ENCODE measurements around the gene CCDC91.

CCDC91 gene

GRCh38 chr12:28506271-28506670, 316.0 kb downstream of the CCDC91 start:
- TF ChIP-seq, protein P1, sequence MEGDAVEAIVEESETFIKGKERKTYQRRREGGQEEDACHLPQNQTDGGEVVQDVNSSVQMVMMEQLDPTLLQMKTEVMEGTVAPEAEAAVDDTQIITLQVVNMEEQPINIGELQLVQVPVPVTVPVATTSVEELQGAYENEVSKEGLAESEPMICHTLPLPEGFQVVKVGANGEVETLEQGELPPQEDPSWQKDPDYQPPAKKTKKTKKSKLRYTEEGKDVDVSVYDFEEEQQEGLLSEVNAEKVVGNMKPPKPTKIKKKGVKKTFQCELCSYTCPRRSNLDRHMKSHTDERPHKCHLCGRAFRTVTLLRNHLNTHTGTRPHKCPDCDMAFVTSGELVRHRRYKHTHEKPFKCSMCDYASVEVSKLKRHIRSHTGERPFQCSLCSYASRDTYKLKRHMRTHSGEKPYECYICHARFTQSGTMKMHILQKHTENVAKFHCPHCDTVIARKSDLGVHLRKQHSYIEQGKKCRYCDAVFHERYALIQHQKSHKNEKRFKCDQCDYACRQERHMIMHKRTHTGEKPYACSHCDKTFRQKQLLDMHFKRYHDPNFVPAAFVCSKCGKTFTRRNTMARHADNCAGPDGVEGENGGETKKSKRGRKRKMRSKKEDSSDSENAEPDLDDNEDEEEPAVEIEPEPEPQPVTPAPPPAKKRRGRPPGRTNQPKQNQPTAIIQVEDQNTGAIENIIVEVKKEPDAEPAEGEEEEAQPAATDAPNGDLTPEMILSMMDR (IDR thresholded peaks at IDR 0.05; ENCODE audit: borderline replicate concordance, insufficient read depth, low read depth, low read length) = no peak
- H3K4me3 ChIP-seq (ENCODE audit: low read depth, low read length) = no peak overlapping the region

GRCh38 chr12:28507033-28507432, 316.8 kb downstream of the CCDC91 start:
- no peak overlapping the region for H3K4me3 ChIP-seq (ENCODE audit: low read depth, low read length)
- TF ChIP-seq, protein P1 (IDR thresholded peaks at IDR 0.05; ENCODE audit: borderline replicate concordance, insufficient read depth, low read depth, low read length) = no peak

GRCh38 chr12:28507867-28508266, 317.6 kb downstream of the CCDC91 start:
- TF ChIP-seq, protein P1 (IDR thresholded peaks at IDR 0.05; ENCODE audit: borderline replicate concordance, insufficient read depth, low read depth, low read length) = no peak
- no peak overlapping the region for H3K4me3 ChIP-seq (ENCODE audit: low read depth, low read length)

DNA sequence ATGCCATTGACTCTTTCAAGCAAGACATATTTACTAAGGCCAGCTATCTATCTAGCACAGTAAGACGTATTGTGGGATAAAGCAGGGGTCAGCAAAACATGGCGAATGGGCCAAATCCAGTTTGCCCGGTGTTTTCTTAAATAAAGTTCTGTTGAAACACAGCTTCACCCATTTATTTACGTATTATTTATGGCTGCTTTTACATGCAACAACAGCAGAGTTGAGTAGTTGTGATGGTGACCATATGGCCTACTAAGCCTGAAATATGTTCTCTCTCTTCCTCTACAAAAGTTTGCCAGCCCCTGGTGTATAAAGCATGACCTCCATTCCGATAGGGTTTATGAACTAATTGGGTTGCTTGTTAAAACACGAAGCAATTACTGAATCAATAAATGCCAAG, 322.1 kb downstream of the CCDC91 start:
- H3K4me3 ChIP-seq (ENCODE audit: low read depth, low read length) = no peak overlapping the region
- TF ChIP-seq, protein P1 (IDR thresholded peaks at IDR 0.05; ENCODE audit: borderline replicate concordance, insufficient read depth, low read depth, low read length) = no peak

- no peak overlapping the region for H3K4me3 ChIP-seq (ENCODE audit: low read depth, low read length)
- TF ChIP-seq, protein P1 (IDR thresholded peaks at IDR 0.05; ENCODE audit: borderline replicate concordance, insufficient read depth, low read depth, low read length) = no peak
These were observed 322.6 kb downstream of the CCDC91 start for GRCh38 chr12:28512876-28513275.

DNA sequence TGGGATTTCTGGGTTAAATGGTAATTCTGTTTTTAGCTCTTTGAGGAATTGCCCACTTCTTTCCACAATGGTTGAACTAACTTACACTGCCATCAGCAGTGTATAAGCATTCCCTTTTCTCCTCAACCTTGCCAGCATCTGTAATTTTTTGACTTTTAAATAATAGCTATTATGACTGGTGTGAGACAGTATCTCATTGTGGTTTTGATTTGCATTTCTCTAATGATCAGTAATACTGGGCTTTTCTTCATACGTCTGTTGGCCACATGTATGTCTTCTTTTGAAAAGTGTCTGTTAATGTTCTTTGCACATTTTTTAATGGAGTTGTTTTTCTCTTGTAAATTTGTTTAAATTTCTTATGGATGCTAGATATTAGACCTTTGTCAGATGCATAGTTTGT, 323.7 kb downstream of the CCDC91 start:
- TF ChIP-seq, protein P1 (IDR thresholded peaks at IDR 0.05; ENCODE audit: borderline replicate concordance, insufficient read depth, low read depth, low read length) = no peak
- H3K4me3 ChIP-seq (ENCODE audit: low read depth, low read length) = no peak overlapping the region

- TF ChIP-seq, protein P1 (IDR thresholded peaks at IDR 0.05; ENCODE audit: borderline replicate concordance, insufficient read depth, low read depth, low read length) = no peak
- no peak overlapping the region for H3K4me3 ChIP-seq (ENCODE audit: low read depth, low read length)
These were observed 326.8 kb downstream of the CCDC91 start for GRCh38 chr12:28517101-28517500.

Data from GM12875 (cell line).